ENCODE measurements around the gene GALNT9. TPM values are rescaled to one million over a fixed set of nuclear protein-coding genes. Genes with fewer than 3 reads are reported as not detected.

GALNT9 gene
- total and polyA plus RNA-seq, 8 donors = 0.15 to 3.1 (median 0.19) TPM; not detected in 5

GRCh38 chr12:132313182-132313581 is 16.2 kb downstream of the GALNT9 start:
- H3K4me1 ChIP-seq = no peaks in the 10 kb centered on the region
- no peak for DNase-seq
- 83 to 100% (median 95%) methylated on average over 1 of the region's 1 CpG for WGBS, 5 donors

GRCh38 chr12:132312516-132312915 is 16.9 kb downstream of the GALNT9 start:
- no peak for DNase-seq
- intact Hi-C loops (cut with DNase I; ENCODE audit: low total_unique reads) = no loop called here
- WGBS, 5 donors = 40 to 86% (median 81%) methylated on average over 1 to 6 of the region's 6 CpGs

More at GRCh38 chr12:132313182-132313581, 16.2 kb downstream of the GALNT9 start:
- intact Hi-C loops (cut with DNase I; ENCODE audit: low total_unique reads) = no loop called here
- Histone ChIP-seq H3K9me3 (peaks cover 16 to 33% (median 33%) of the 10 kb centered on the region in 4 donors), H3K4me3 (no peak overlapping the region), H3K36me3 (no peaks in the 10 kb centered on the region), H3K27ac (no peak overlapping the region), H3K27me3 (peaks cover 0 to 63% (median 0%) of the 10 kb centered on the region in 3 donors)
- TF ChIP-seq CTCF (IDR thresholded peaks at IDR 0.05) (no peak), POLR2AphosphoS5 (IDR thresholded peaks at IDR 0.05) (no peak), EP300 (IDR thresholded peaks at IDR 0.05) (no peak), POLR2A (IDR thresholded peaks at IDR 0.05) (no peak)

GRCh38 chr12:132311201-132311915 is 18.0 kb downstream of the GALNT9 start:
- Histone ChIP-seq H3K9me3 (peaks cover 16 to 33% (median 33%) of the 10 kb centered on the region in 4 donors), H3K4me1 (no peaks in the 10 kb centered on the region), H3K27ac (no peak overlapping the region), H3K27me3 (peaks cover 0 to 48% (median 0%) of the 10 kb centered on the region in 3 donors), H3K36me3 (no peaks in the 10 kb centered on the region), H3K4me3 (no peak overlapping the region)
- intact Hi-C loops (cut with DNase I; ENCODE audit: low total_unique reads) = no loop called here
- WGBS, 5 donors = 74 to 87% (median 84%) methylated on average over 17 of the region's 17 CpGs
- DNase-seq = no peak
- TF ChIP-seq CTCF (IDR thresholded peaks at IDR 0.05) = no peak
- no peak for TF ChIP-seq POLR2A (IDR thresholded peaks at IDR 0.05)
- TF ChIP-seq EP300 (IDR thresholded peaks at IDR 0.05) = no peak
- no peak for TF ChIP-seq POLR2AphosphoS5 (IDR thresholded peaks at IDR 0.05)

More at GRCh38 chr12:132312516-132312915, 16.9 kb downstream of the GALNT9 start:
- Histone ChIP-seq H3K36me3 (no peaks in the 10 kb centered on the region), H3K4me3 (no peak overlapping the region), H3K27ac (no peak overlapping the region), H3K27me3 (peaks cover 0 to 59% (median 0%) of the 10 kb centered on the region in 3 donors), H3K4me1 (no peaks in the 10 kb centered on the region), H3K9me3 (peaks cover 16 to 33% (median 33%) of the 10 kb centered on the region in 4 donors)
- TF ChIP-seq CTCF (IDR thresholded peaks at IDR 0.05) (no peak), EP300 (IDR thresholded peaks at IDR 0.05) (no peak), POLR2AphosphoS5 (IDR thresholded peaks at IDR 0.05) (no peak), POLR2A (IDR thresholded peaks at IDR 0.05) (no peak)

GRCh38 chr12:132310181-132311040 is 19.0 kb downstream of the GALNT9 start:
- Histone ChIP-seq H3K4me3 (no peak overlapping the region), H3K27ac (no peak overlapping the region), H3K36me3 (no peaks in the 10 kb centered on the region), H3K9me3 (peaks cover 16 to 42% (median 33%) of the 10 kb centered on the region in 4 donors), H3K4me1 (no peaks in the 10 kb centered on the region), H3K27me3 (peaks cover 0 to 47% (median 0%) of the 10 kb centered on the region in 3 donors)
- intact Hi-C loops (cut with DNase I; ENCODE audit: low total_unique reads) = no loop called here
- DNase-seq = no peak
- TF ChIP-seq EP300 (IDR thresholded peaks at IDR 0.05) = no peak
- WGBS, 5 donors = 65 to 70% (median 69%) methylated on average over 33 of the region's 33 CpGs
